ENCODE data around the gene C1orf105. TPM values are rescaled to one million over a fixed set of nuclear protein-coding genes. Genes with fewer than 3 reads are reported as not detected.

The C1orf105 gene
- total RNA-seq, 1 donor from 2014 or later: not detected

- no peaks in the 10 kb centered on the region for H3K27me3 ChIP-seq
- no peak overlapping the region for H3K27ac Mint-ChIP-seq
- H3K4me3 ChIP-seq: no peak overlapping the region
- no peaks in the 10 kb centered on the region for H3K36me3 ChIP-seq
- H3K9ac ChIP-seq: no peak overlapping the region
- H3K4me1 ChIP-seq: peaks cover 13% of the 10 kb centered on the region
- H3K4me2 ChIP-seq: no peak overlapping the region
- no peak overlapping the region for H2AFZ ChIP-seq (replicated peaks)
- H3K9me3 ChIP-seq (ENCODE audit: low read depth): no peaks in the 10 kb centered on the region
- no peak overlapping the region for H3K27ac ChIP-seq
- H3K79me2 ChIP-seq (ENCODE audit: low read depth): no peaks in the 10 kb centered on the region
- TF ChIP-seq, protein P1, sequence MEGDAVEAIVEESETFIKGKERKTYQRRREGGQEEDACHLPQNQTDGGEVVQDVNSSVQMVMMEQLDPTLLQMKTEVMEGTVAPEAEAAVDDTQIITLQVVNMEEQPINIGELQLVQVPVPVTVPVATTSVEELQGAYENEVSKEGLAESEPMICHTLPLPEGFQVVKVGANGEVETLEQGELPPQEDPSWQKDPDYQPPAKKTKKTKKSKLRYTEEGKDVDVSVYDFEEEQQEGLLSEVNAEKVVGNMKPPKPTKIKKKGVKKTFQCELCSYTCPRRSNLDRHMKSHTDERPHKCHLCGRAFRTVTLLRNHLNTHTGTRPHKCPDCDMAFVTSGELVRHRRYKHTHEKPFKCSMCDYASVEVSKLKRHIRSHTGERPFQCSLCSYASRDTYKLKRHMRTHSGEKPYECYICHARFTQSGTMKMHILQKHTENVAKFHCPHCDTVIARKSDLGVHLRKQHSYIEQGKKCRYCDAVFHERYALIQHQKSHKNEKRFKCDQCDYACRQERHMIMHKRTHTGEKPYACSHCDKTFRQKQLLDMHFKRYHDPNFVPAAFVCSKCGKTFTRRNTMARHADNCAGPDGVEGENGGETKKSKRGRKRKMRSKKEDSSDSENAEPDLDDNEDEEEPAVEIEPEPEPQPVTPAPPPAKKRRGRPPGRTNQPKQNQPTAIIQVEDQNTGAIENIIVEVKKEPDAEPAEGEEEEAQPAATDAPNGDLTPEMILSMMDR (IDR thresholded peaks at IDR 0.05): no peak
- TF ChIP-seq EZH2 (IDR thresholded peaks at IDR 0.05): no peak
- no peak for TF ChIP-seq EZH2phosphoT487 (IDR thresholded peaks at IDR 0.05)
- H4K20me1 ChIP-seq (ENCODE audit: low read depth): no peaks in the 10 kb centered on the region
- no peak for DNase-seq (ENCODE audit: low spot score)
- peaks cover 32% of the 10 kb centered on the region for H3K4me1 Mint-ChIP-seq
- H3K4me3 Mint-ChIP-seq: no peak overlapping the region
- H3K9me3 Mint-ChIP-seq: no peaks in the 10 kb centered on the region
- H3K36me3 Mint-ChIP-seq: no peaks in the 10 kb centered on the region
- H3F3A ChIP-seq (ENCODE audit: low read depth): no peaks in the 10 kb centered on the region
- peaks cover 3% of the 10 kb centered on the region for H3K27me3 Mint-ChIP-seq (ENCODE audit: insufficient read depth, low read depth)
Observed at GRCh38 chr1:172388490-172388889, 32.0 kb upstream of the C1orf105 start.

DNA sequence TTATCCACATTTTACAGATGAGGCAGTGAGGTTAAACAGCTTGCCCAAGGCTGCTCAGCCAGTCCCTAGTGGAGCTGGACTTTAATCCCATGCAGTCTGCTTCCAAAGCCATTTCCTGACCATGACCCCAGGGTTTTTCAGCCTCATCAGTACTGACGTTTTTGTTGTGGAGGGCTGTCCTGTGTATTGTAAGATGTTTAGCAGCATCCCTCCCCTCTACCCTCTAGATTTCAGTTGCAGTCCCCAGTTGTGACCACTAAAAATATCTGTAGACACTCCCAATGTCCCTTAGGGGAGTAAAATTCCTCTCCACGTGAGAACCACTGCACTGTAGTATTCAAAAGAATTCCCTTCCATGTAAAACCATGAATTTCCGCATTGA, 30.2 kb upstream of the C1orf105 start:
- TF ChIP-seq, protein P1 (IDR thresholded peaks at IDR 0.05): no peak
- TF ChIP-seq EZH2 (IDR thresholded peaks at IDR 0.05) (no peak), EZH2phosphoT487 (IDR thresholded peaks at IDR 0.05) (no peak)
- H3K4me3 Mint-ChIP-seq: no peak overlapping the region
- Histone ChIP-seq H3K4me2 (no peak overlapping the region), H4K20me1 (ENCODE audit: low read depth) (no peaks in the 10 kb centered on the region), H3K9me3 (ENCODE audit: low read depth) (no peaks in the 10 kb centered on the region), H3K27me3 (no peaks in the 10 kb centered on the region), H3K36me3 (no peaks in the 10 kb centered on the region), H3K9ac (no peak overlapping the region), H3K79me2 (ENCODE audit: low read depth) (no peaks in the 10 kb centered on the region), H3F3A (ENCODE audit: low read depth) (no peaks in the 10 kb centered on the region), H3K27ac (no peak overlapping the region), H2AFZ (replicated peaks) (no peak overlapping the region), H3K4me1 (peaks cover 13% of the 10 kb centered on the region), H3K4me3 (no peak overlapping the region)
- H3K27ac Mint-ChIP-seq: no peak overlapping the region
- no peaks in the 10 kb centered on the region for H3K36me3 Mint-ChIP-seq
- H3K27me3 Mint-ChIP-seq (ENCODE audit: insufficient read depth, low read depth): peaks cover 3% of the 10 kb centered on the region
- H3K4me1 Mint-ChIP-seq: peaks cover 24% of the 10 kb centered on the region
- H3K9me3 Mint-ChIP-seq: no peaks in the 10 kb centered on the region
- DNase-seq (ENCODE audit: low spot score): no peak

DNA sequence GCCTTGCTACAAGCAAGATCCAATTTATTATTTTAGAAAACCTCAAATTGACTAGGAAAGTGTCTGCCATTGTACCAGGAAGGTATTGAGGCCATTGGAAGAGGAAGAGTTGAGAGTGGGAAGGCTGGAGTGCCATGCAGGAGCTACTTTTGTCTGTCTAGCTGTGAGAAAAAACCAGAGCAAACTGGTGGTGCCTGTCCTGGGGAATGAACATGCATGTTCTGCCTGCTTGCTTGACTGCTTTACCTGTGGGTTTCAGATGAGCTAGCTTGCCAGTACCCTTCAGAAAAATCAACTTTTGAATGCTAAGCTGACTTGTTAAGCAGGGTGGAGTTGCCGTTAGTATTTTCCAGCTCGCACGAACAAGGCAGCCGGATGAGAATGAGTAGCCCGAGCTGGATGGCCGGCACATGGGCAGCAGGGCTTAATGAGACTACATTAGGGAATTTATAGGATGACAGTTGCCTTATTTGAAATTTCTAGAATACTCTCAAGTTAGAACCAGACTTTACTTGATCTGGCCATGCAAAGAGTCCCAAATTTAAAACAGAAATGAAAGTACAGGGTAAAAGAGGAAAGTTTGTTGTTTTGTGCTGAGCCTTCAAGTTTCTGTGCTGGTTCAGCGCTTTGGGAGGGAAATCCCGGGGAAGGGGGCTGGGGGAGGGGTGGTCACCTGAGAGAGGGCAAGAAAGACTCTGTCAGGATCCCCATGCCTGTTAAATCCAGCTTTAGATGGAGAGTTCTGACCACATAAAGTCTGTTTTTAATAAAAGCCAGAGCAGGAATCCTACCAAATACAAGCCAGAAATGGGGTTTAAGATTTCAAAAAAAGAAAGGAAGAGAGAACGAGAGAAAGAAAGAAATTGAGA, 29.6 kb upstream of the C1orf105 start:
- Mint-ChIP-seq H3K4me3 (no peak overlapping the region), H3K9me3 (no peaks in the 10 kb centered on the region), H3K4me1 (peaks cover 24% of the 10 kb centered on the region), H3K27ac (no peak overlapping the region), H3K27me3 (ENCODE audit: insufficient read depth, low read depth) (peaks cover 3% of the 10 kb centered on the region), H3K36me3 (no peaks in the 10 kb centered on the region)
- H3K27ac ChIP-seq: no peak overlapping the region
- H2AFZ ChIP-seq (replicated peaks): no peak overlapping the region
- H3K9me3 ChIP-seq (ENCODE audit: low read depth): no peaks in the 10 kb centered on the region
- no peak overlapping the region for H3K4me3 ChIP-seq
- no peaks in the 10 kb centered on the region for H3K27me3 ChIP-seq
- no peak overlapping the region for H3K9ac ChIP-seq
- H3K36me3 ChIP-seq: no peaks in the 10 kb centered on the region
- DNase-seq (ENCODE audit: low spot score): peak; percentile 23
- no peaks in the 10 kb centered on the region for H3F3A ChIP-seq (ENCODE audit: low read depth)
- peaks cover 13% of the 10 kb centered on the region for H3K4me1 ChIP-seq
- no peak overlapping the region for H3K4me2 ChIP-seq
- H3K79me2 ChIP-seq (ENCODE audit: low read depth): no peaks in the 10 kb centered on the region
- TF ChIP-seq, protein P1 (IDR thresholded peaks at IDR 0.05): no peak
- TF ChIP-seq EZH2phosphoT487 (IDR thresholded peaks at IDR 0.05) (no peak), EZH2 (IDR thresholded peaks at IDR 0.05) (no peak)
- H4K20me1 ChIP-seq (ENCODE audit: low read depth): no peaks in the 10 kb centered on the region

Data from neural progenitor cell (in vitro differentiated cells).